ENCODE data around the gene USP22. TPM values are rescaled to one million over a fixed set of nuclear protein-coding genes. Genes with fewer than 3 reads are reported as not detected.
A peak's percentile ranks its signal among the peaks of the same experiment; 100 is the strongest.

USP22 gene
- total and polyA plus RNA-seq, 2 of the 8 experiments (the other 6 are each of a cell fraction or from before 2014, with no cell fraction given) = 221 to 316 TPM

GRCh38 chr17:21061971-21062526, 19.2 kb upstream of the USP22 start:
- Histone ChIP-seq H3K18ac (ENCODE audit: extremely low read depth, low read length) (no peak overlapping the region), H4K91ac (replicated peaks; ENCODE audit: insufficient read length, low read length) (no peak overlapping the region), H3K14ac (ENCODE audit: insufficient read length) (no peak overlapping the region)
- TF ChIP-seq FOSL1 (IDR thresholded peaks at IDR 0.05; ENCODE audit: insufficient read depth, low read depth, low read length) = no peak
- TF ChIP-seq PHF8 (conservative IDR thresholded peaks at IDR 0.05; ENCODE audit: low read depth, low read length) = no peak
- TF ChIP-seq RFX5 (IDR thresholded peaks at IDR 0.05; ENCODE audit: borderline replicate concordance, low read depth, low read length) = no peak
- TF ChIP-seq MAFK (IDR thresholded peaks at IDR 0.05; ENCODE audit: low read depth, low read length) = no peak
- no peak for TF ChIP-seq NANOG (IDR thresholded peaks at IDR 0.05; ENCODE audit: insufficient read depth, low read depth, low read length, poor library complexity, severe bottlenecking)
- TF ChIP-seq CTCF (IDR thresholded peaks at IDR 0.05; ENCODE audit: control extremely low read depth in 1 of 3, insufficient read depth in 1 of 3, low read depth in 1 of 3, low read length in 3 of 3) = no peak
- no peak for TF ChIP-seq EGR1 (IDR thresholded peaks at IDR 0.05; ENCODE audit: borderline replicate concordance, low read depth, low read length)
- no peak for TF ChIP-seq EZH2 (IDR thresholded peaks at IDR 0.05; ENCODE audit: low read depth, low read length, severe bottlenecking)
- no peak for TF ChIP-seq E2F6 (IDR thresholded peaks at IDR 0.05)

More at GRCh38 chr17:21061971-21062526, 19.2 kb upstream of the USP22 start:
- FAIRE-seq (no peak), DNase-seq (ENCODE audit: low read depth in 1 of 2, low spot score in 2 of 2) (no peak)
- Histone ChIP-seq H3K4me1 (replicated peaks in 1 of 4; ENCODE audit: control insufficient read depth in 3 of 4, insufficient read depth in 4 of 4, low read length in 3 of 4) (no peaks in the 10 kb centered on the region; a peak in 2 of 7 replicates), H3K27me3 (replicated peaks in 1 of 4; ENCODE audit: control insufficient read depth in 3 of 4, extremely low read depth in 1 of 4, insufficient read depth in 3 of 4, low read length in 3 of 4) (no peaks in the 10 kb centered on the region), H2AK5ac (ENCODE audit: low read depth, low read length) (no peak overlapping the region), H3K4ac (replicated peaks; ENCODE audit: insufficient read length, low read depth, low read length) (no peak overlapping the region), H3K4me2 (ENCODE audit: insufficient read depth in 1 of 2, low read depth in 2 of 2, low read length in 2 of 2) (no peak overlapping the region), H3K4me3 (ENCODE audit: extremely low read depth in 1 of 4, insufficient read depth in 2 of 4, low read depth in 3 of 4, low read length in 4 of 4) (no peak overlapping the region), H3K36me3 (ENCODE audit: control insufficient read depth in 2 of 4, insufficient read depth in 4 of 4, low read length in 3 of 4) (no peaks in the 10 kb centered on the region), H2AFZ (ENCODE audit: low read length) (no peak overlapping the region), H3K27ac (ENCODE audit: low read depth, low read length) (no peak overlapping the region), H3K9ac (replicated peaks in 1 of 4; ENCODE audit: extremely low read depth in 1 of 4, low read depth in 3 of 4, low read length in 3 of 4) (no peak overlapping the region), H3K79me1 (ENCODE audit: low read depth, low read length) (no peaks in the 10 kb centered on the region), H3K9me3 (ENCODE audit: insufficient read depth in 2 of 2, low read depth in 1 of 2, low read length in 1 of 2) (no peaks in the 10 kb centered on the region), H3K23me2 (ENCODE audit: low read depth, low read length) (no peaks in the 10 kb centered on the region), H4K5ac (ENCODE audit: insufficient read length, low read depth, low read length) (no peak overlapping the region), H2BK120ac (replicated peaks; ENCODE audit: low read depth, low read length) (no peak overlapping the region), H2BK12ac (ENCODE audit: low read depth, low read length) (0 out of 2 replicates have a peak overlapping the region, but pooled peaks have one; percentile 60), H2BK20ac (ENCODE audit: low read length) (no peak overlapping the region), H3K56ac (replicated peaks; ENCODE audit: insufficient read length, low read depth, low read length) (no peak overlapping the region), H3K23ac (ENCODE audit: insufficient read length) (no peak overlapping the region), H2BK15ac (ENCODE audit: low read length) (no peak overlapping the region), H2BK5ac (ENCODE audit: low read depth, low read length) (peak overlapping the region; percentile 60; the same call in 1 of the 2 replicates), H4K20me1 (replicated peaks in 1 of 2; ENCODE audit: control insufficient read depth in 1 of 2, insufficient read depth in 2 of 2, low read length in 2 of 2) (no peaks in the 10 kb centered on the region), H4K8ac (ENCODE audit: extremely low read depth, insufficient read depth, low read length) (0 out of 2 replicates have a peak overlapping the region, but pooled peaks have one; percentile 14), H3K79me2 (ENCODE audit: control insufficient read depth in 1 of 2, insufficient read depth in 2 of 2, low read length in 2 of 2) (no peaks in the 10 kb centered on the region)
- ChIA-PET CTCF (ENCODE audit: partially characterized antibody) (interaction anchor here (1.1 kb wide), 1 partner anchor 38 kb away, joined by 5 read pairs; no protein-coding TSS in a partner anchor), POLR2A (ENCODE audit: partially characterized antibody) (interaction anchor here (1.3 kb wide), 1 partner anchor 10 kb away, joined by 3 read pairs; no protein-coding TSS in a partner anchor)
- 81% methylated on average over 7 of the region's 7 CpGs; no CpG with 5 or more reads in 1 of the 2 experiments for WGBS, 2 experiments (ENCODE audit: extremely low coverage in 1 of 2, insufficient coverage in 1 of 2, insufficient read length in 1 of 2, insufficient replicate concordance in 2 of 2, low coverage in 1 of 2, low lambda C conversion rate in 2 of 2, missing lambda C conversion rate in 1 of 2)

All from H1 (cell line).